Measurements from ENCODE around the gene PM20D1. TPM values are rescaled to one million over a fixed set of nuclear protein-coding genes. Genes with fewer than 3 reads are reported as not detected.
"Not testable (repeated sequence)": the region's sequence is repeated elsewhere in the genome, so short reads cannot be mapped to it uniquely, and the experiment has no call there.

The PM20D1 gene
- total RNA-seq, 2 experiments from 2014 or later, result 0.50 to 1.3 TPM

DNA sequence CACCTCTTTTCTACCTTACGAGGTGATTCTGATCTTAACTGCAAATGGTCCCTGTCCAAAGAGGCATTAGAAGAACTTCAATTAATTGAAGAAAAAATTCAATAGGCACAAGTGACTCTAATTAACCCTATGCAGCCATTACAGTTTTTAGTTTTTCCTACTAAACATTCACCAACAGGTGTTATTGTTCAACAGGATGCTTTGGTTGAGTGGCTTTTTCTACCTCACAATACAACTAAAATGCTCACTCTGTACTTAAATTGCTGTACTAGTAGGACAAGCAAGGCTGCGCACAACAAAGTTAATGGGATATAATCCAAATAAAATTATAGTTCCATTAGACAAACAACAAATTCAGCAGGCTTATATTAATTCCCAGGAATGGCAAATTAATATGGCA lies 11.6 kb upstream of the PM20D1 start:
- POLR2A ChIA-PET, result no interaction called here
- H3K36me3 Mint-ChIP-seq, result peaks cover 2% of the 10 kb centered on the region
- H3K9me3 Mint-ChIP-seq, result peaks cover 4% of the 10 kb centered on the region
- peaks cover 5% of the 10 kb centered on the region for H3K27me3 Mint-ChIP-seq
- H3K4me1 Mint-ChIP-seq, result peaks cover 6% of the 10 kb centered on the region
- DNase-seq (no peak), ATAC-seq (ENCODE audit: low read depth) (no peak)
- H3K27ac Mint-ChIP-seq, result no peak overlapping the region
- H3K4me3 Mint-ChIP-seq, result no peak overlapping the region

GRCh38 chr1:205858141-205858961 lies 8.4 kb upstream of the PM20D1 start:
- H3K4me3 Mint-ChIP-seq, result peak overlapping the region; percentile 7
- H3K27ac Mint-ChIP-seq, result no peak overlapping the region
- H3K4me1 Mint-ChIP-seq, result peaks cover 6% of the 10 kb centered on the region
- peaks cover 13% of the 10 kb centered on the region for H3K9me3 Mint-ChIP-seq
- H3K27me3 Mint-ChIP-seq, result no peaks in the 10 kb centered on the region
- POLR2A ChIA-PET, result no interaction called here
- no peak for DNase-seq
- ATAC-seq (ENCODE audit: low read depth), result no peak
- peaks cover 2% of the 10 kb centered on the region for H3K36me3 Mint-ChIP-seq

DNA sequence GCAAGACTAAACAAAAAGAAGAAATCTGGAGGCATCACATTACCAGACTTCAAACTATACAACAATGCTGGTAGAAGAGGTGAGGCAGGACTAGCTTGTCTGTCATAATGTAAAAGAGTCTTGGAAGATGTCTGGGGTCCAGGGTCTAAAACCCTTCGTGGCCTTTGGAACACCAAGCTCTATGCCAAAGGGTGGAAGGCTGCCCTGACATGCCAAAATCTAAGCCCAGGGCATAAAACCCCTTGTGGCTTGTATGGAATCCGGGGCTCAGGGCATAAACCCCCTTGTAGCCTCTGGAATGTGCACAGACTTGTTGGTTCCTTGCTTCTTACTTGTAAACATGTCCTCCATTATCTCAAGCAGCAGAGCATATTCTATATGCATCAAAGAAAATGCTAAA lies 7.6 kb upstream of the PM20D1 start:
- POLR2A ChIA-PET; H3K27me3 Mint-ChIP-seq; H3K4me3 Mint-ChIP-seq; H3K36me3 Mint-ChIP-seq; H3K4me1 Mint-ChIP-seq; ATAC-seq (ENCODE audit: low read depth); H3K27ac Mint-ChIP-seq; DNase-seq: not testable (repeated sequence)
- peaks cover 15% of the 10 kb centered on the region for H3K9me3 Mint-ChIP-seq

DNA sequence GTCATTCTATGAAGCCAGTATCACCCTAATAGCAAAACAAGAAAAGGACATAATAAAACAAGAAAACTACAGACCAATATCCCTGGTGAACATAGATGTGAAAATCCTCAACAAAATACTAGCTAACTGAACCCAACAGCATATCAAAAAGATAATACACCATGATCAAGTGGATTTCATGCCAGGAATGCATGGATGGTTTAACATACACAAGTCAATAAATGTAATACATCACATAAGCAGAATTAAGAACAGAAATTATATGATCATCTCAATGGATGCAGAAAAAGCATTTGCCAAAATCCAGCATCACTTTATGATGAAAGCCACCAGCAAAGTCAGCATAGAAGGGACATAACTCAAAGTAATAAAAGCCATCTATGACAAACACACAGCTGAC lies 6.5 kb upstream of the PM20D1 start:
- no peak for ATAC-seq (ENCODE audit: low read depth)
- POLR2A ChIA-PET, result no interaction called here
- Mint-ChIP-seq H3K27ac (no peak overlapping the region), H3K27me3 (no peaks in the 10 kb centered on the region), H3K36me3 (peaks cover 2% of the 10 kb centered on the region), H3K4me3 (no peak overlapping the region), H3K9me3 (peaks cover 15% of the 10 kb centered on the region), H3K4me1 (peaks cover 6% of the 10 kb centered on the region)
- DNase-seq, result no peak

DNA sequence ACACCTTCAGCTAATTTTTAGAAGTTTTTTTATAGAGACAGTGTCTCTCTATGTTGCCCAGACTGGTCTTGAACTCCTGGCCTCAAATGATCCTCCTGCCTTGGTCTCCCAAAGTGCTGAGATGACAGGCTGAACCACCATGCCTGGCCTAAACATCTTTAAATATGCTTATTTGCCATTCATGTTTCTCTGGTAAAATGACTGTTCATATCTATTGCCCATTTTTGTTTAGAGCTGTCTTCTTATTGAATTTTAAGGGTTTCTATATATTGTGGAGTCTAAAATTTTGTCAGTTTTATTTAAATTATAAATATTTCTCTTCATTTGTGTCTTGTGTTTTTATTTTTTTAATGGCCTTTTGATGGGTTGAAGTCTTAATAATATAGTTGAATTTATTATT lies 3.0 kb upstream of the PM20D1 start:
- Mint-ChIP-seq H3K4me1 (peaks cover 10% of the 10 kb centered on the region), H3K9me3 (peaks cover 15% of the 10 kb centered on the region), H3K36me3 (peaks cover 2% of the 10 kb centered on the region), H3K4me3 (no peak overlapping the region), H3K27me3 (no peaks in the 10 kb centered on the region), H3K27ac (no peak overlapping the region)
- no peak for DNase-seq
- no peak for ATAC-seq (ENCODE audit: low read depth)
- POLR2A ChIA-PET, result no interaction called here

DNA sequence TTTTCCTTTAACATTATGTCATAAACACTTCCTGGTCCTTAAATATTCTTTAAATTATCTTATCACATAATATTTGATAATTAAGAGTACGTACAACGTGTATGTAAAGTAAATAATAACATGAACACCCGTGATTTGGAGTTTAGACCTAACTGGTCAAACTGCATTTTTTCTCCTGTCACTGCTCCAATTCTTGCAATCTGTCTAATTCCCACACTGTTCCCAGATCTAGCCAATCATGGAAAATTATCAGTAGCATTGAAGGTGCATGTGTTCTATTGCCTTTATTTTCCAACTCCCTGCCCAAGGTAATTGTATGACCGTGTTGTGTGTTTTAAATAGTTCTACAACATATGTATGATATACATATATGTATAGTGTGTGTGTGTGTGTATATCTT lies 2.1 kb upstream of the PM20D1 start:
- H3K27ac Mint-ChIP-seq, result no peak overlapping the region
- POLR2A ChIA-PET, result no interaction called here
- DNase-seq (no peak), ATAC-seq (ENCODE audit: low read depth) (no peak)
- no peaks in the 10 kb centered on the region for H3K27me3 Mint-ChIP-seq
- no peak overlapping the region for H3K4me3 Mint-ChIP-seq
- peaks cover 15% of the 10 kb centered on the region for H3K9me3 Mint-ChIP-seq
- H3K4me1 Mint-ChIP-seq, result peaks cover 10% of the 10 kb centered on the region
- peaks cover 2% of the 10 kb centered on the region for H3K36me3 Mint-ChIP-seq

GRCh38 chr1:205843036-205843859 lies 6.7 kb downstream of the PM20D1 start:
- Mint-ChIP-seq H3K4me1 (peaks cover 3% of the 10 kb centered on the region), H3K9me3 (no peaks in the 10 kb centered on the region), H3K27ac (no peak overlapping the region), H3K36me3 (no peaks in the 10 kb centered on the region), H3K27me3 (no peaks in the 10 kb centered on the region), H3K4me3 (no peak overlapping the region)
- POLR2A ChIA-PET, result no interaction called here
- no peak for DNase-seq
- ATAC-seq (ENCODE audit: low read depth), result no peak

GRCh38 chr1:205842229-205842628 lies 7.7 kb downstream of the PM20D1 start:
- H3K27ac Mint-ChIP-seq, result no peak overlapping the region
- POLR2A ChIA-PET, result interaction anchor here (0.6 kb wide), 1 partner anchor 665 kb away, joined by 3 read pairs; no protein-coding TSS in a partner anchor
- no peak for ATAC-seq (ENCODE audit: low read depth)

GRCh38 chr1:205840146-205840923 lies 9.6 kb downstream of the PM20D1 start:
- H3K27me3 Mint-ChIP-seq, result no peaks in the 10 kb centered on the region
- DNase-seq, result no peak
- H3K4me3 Mint-ChIP-seq, result no peak overlapping the region
- H3K9me3 Mint-ChIP-seq, result no peaks in the 10 kb centered on the region
- H3K36me3 Mint-ChIP-seq, result no peaks in the 10 kb centered on the region
- no peak for ATAC-seq (ENCODE audit: low read depth)
- POLR2A ChIA-PET, result no interaction called here
- peaks cover 3% of the 10 kb centered on the region for H3K4me1 Mint-ChIP-seq
- H3K27ac Mint-ChIP-seq, result no peak overlapping the region

More at GRCh38 chr1:205842229-205842628, 7.7 kb downstream of the PM20D1 start:
- no peaks in the 10 kb centered on the region for H3K27me3 Mint-ChIP-seq
- no peak for DNase-seq
- no peak overlapping the region for H3K4me3 Mint-ChIP-seq
- H3K4me1 Mint-ChIP-seq, result peaks cover 3% of the 10 kb centered on the region
- H3K36me3 Mint-ChIP-seq, result no peaks in the 10 kb centered on the region
- H3K9me3 Mint-ChIP-seq, result no peaks in the 10 kb centered on the region

DNA sequence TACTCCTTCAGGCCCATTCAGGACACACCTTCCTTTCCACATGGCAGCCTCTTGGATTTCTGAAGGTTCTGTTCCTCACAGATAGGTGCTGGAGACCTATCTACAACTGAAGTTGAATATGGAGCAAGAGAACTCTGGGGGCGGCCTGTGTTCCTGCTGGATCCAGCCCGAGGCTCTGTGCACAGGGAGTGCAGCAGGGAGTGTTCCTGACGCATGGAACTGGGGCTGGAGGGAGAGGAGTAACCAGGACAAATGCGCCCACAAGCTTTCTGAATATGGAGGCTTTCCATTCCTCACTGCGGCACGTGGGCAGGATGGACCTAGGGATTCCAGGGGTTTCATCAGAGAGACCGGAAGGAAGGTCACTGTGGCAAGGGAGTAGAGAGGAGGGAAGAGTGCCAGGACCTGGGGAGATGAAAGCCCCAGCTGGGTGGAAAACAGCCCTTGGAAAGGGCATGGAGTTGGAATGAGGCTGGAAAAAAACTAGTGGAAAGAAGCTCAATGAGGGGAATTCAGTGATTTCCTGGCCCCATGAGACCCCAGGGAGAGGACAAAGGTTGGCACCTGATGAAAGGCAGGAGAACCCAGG lies 12.5 kb downstream of the PM20D1 start:
- DNase-seq, result no peak
- Mint-ChIP-seq H3K9me3 (no peaks in the 10 kb centered on the region), H3K4me1 (peaks cover 3% of the 10 kb centered on the region), H3K27ac (no peak overlapping the region), H3K4me3 (no peak overlapping the region), H3K36me3 (no peaks in the 10 kb centered on the region), H3K27me3 (no peaks in the 10 kb centered on the region)
- ATAC-seq (ENCODE audit: low read depth), result no peak
- POLR2A ChIA-PET, result no interaction called here

GRCh38 chr1:205834751-205835150 lies 15.2 kb downstream of the PM20D1 start:
- POLR2A ChIA-PET, result no interaction called here
- H3K4me3 Mint-ChIP-seq, result no peak overlapping the region

GRCh38 chr1:205832326-205832751 lies 17.6 kb downstream of the PM20D1 start:
- Mint-ChIP-seq H3K36me3 (no peaks in the 10 kb centered on the region), H3K4me1 (no peaks in the 10 kb centered on the region), H3K4me3 (no peak overlapping the region), H3K9me3 (no peaks in the 10 kb centered on the region), H3K27ac (no peak overlapping the region), H3K27me3 (no peaks in the 10 kb centered on the region)
- POLR2A ChIA-PET, result interaction anchor here (0.5 kb wide), 1 partner anchor 50 kb away, joined by 3 read pairs; no protein-coding TSS in a partner anchor
- DNase-seq, result no peak
- no peak for ATAC-seq (ENCODE audit: low read depth)

More at GRCh38 chr1:205834751-205835150, 15.2 kb downstream of the PM20D1 start:
- Mint-ChIP-seq H3K36me3 (no peaks in the 10 kb centered on the region), H3K9me3 (no peaks in the 10 kb centered on the region), H3K4me1 (no peaks in the 10 kb centered on the region), H3K27ac (no peak overlapping the region), H3K27me3 (no peaks in the 10 kb centered on the region)
- no peak for ATAC-seq (ENCODE audit: low read depth)
- DNase-seq, result no peak

DNA sequence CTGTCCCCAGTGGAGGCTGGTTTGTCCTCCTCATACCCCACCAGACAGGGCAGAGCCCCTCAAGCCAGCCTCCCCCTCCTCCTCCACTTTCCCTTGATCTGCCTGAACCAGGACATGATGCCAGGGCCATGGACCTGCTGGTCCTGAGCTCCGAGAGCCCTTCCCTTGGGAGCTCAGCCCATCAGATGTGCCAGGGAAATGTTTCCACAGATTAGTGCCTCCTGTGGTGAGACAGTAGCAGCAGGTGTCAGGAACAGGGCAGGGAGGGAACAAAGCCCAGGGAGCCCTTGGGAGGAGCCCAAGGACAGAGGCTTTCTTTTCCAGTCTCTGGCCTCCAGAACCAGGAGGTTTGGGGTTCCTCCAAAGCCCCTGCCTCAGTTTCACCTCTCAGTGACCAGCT lies 22.3 kb downstream of the PM20D1 start:
- H3K9me3 Mint-ChIP-seq, result peaks cover 4% of the 10 kb centered on the region
- H3K27ac Mint-ChIP-seq, result no peak overlapping the region
- H3K4me3 Mint-ChIP-seq, result no peak overlapping the region
- POLR2A ChIA-PET, result no interaction called here
- DNase-seq (no peak), ATAC-seq (ENCODE audit: low read depth) (no peak)
- H3K4me1 Mint-ChIP-seq, result peaks cover 9% of the 10 kb centered on the region
- H3K36me3 Mint-ChIP-seq, result peaks cover 3% of the 10 kb centered on the region
- no peaks in the 10 kb centered on the region for H3K27me3 Mint-ChIP-seq

Data from activated naive CD8-positive, alpha-beta T cell treated with anti-CD3 and anti-CD28 coated beads, Interleukin-2, amount 10 ng/mL, durations not matched to agents 7 days and 5 days (primary cell).